Activated naive CD4-positive, alpha-beta T cell treated with Interleukin-2 at 50 U/mL for 16 hours (primary cell): ENCODE measurements around the gene ZNF677.
"Not testable (repeated sequence)": the region's sequence is repeated elsewhere in the genome, so short reads cannot be mapped to it uniquely, and the experiment has no call there.

Experiments used
- DNase-seq: peaks from one replicate; pipeline ENCODE4 v3.0.0-alpha.2; 2020

The ZNF677 gene

DNA sequence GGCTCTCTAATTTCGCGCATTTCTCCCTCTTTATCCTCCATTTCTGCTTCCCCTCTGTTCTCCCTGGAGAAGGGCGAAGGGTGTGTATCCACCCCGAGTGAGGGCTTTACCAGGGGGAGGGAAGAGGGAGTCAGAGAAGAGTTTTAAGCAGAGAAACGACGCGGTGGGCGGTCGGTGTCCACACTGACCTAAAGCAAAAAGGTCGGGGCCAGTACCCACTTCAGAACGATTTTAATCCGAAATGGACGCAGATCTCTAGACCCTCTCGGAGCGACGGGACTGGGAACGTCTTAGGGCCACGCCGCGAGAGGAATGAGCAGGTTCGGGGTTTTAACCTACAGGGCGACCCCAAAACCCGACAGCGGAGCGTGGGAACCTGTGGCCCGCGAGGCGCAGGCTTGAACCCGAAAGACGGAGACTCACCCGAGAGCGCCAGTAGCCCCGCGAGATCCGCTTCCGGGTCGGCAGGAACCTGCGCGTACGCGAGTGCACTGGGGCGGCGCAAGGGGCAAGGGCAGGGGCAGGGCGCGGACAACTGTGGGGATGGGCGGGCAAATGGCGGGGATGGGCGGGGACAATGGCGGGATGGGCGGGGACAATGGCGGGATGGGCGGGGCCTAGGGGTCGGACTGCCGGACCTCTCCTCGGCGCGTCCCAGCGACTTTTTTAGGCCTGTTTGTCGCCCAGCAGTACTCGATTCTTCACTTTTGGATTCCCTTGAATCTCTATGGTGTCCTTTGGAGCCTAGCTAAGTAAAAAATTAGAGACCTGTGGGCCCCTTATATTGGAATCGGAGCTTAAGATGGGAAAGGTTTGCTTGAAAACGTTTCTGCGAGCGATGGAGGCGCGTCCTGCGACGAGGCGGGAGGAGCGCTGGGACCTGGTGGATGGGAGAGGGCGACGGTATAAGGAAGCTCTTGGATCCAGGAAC, at the start of gene ZNF677:
Gene ZNF677, minus strand, starts transcription at position 463 of the 931 bp plus-strand sequence. CDS start 3,323 bp downstream, outside the sequence.
- peak; percentile 81 for DNase-seq

DNA sequence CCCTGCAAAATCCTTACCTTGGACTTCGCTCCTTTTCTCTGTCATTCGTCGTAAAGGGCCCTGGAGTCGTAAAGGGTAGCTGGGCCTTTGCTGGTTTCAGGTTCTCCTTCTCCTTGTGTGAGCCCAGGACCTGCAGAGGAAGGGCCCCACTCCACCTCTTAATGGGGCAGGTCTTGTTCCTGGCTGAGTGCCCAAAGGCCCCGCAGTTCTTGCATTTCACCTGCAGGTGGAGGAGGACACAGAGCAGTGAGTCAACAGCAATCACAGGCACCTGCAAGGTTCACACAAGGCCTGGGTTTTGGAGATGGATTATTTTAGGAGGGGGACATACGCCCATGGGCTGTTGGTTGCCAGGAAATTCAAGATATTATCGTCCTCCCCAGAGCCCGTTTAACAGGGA, 46.7 kb upstream of the ZNF677 start:
- DNase-seq: not testable (repeated sequence)

DNA sequence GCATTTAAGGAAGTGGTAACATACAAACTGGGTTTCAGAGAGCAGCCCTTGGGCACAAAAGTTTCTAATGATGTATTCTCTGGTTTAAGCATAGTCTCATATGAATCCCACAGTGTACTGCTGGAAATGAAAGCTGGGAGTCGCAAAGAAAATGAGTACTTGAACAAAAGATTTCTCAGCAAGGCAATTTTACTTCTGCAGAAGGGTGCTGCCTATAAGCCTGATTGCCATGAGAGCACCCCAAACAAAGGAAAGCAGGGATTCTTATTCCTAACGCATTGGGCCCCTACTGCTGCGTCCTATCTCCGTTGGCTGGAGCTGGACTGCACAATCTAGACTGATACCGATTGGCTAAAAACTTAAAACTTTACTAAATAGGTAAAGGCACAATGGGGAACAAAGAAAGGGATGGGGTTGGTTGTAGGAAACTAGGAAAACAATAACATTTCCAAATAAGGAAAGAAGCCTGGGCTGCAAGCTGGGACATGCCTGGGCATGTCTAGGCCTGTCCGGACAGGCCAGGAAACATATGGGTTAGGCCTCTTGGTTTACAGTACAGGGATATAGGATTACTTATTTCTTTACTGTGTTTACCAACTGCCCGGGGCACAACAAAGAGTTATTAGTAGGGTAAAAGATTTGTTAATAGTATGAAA, 40.2 kb upstream of the ZNF677 start:
- DNase-seq: no peak

DNA sequence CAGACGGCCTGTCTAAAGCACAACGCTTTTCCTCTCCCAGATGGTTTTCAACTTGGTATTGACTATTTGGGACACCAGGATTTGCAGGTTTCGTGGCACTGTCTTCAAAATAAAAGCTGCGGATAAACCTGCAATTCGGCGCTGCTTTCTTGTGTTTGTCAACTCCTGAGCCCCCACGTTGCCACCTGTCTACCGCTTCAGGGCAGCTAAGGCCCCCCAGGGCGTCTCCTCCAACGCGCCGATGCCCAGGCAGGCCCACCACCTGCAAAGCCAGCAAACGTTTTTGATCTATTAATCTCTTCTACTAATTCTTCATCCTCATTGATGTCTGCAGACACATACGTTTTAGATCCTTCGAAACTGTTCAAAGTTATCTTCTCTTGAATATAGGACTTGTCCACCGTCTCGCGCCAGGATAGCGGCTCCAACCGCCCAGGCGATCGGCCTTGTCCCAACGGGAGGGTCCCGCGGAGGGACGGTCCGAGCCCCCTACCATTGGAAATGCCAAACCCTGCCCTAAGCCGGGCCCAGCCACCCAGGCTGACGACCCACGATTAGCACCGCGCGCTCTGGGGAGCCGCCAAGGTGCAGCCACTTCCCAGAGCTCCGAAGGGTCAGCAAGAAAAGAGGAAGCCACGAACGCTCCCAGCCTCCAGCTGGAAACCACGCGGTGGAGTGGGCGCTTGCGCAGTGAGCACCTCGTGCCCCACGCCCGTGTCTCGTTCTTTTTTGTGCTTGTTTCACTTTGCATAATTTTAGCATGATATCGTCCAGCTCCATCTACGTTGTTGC, 36.3 kb upstream of the ZNF677 start:
- no peak for DNase-seq

GRCh38 chr19:53285087-53285486, 30.4 kb upstream of the ZNF677 start:
- DNase-seq: no peak

DNA sequence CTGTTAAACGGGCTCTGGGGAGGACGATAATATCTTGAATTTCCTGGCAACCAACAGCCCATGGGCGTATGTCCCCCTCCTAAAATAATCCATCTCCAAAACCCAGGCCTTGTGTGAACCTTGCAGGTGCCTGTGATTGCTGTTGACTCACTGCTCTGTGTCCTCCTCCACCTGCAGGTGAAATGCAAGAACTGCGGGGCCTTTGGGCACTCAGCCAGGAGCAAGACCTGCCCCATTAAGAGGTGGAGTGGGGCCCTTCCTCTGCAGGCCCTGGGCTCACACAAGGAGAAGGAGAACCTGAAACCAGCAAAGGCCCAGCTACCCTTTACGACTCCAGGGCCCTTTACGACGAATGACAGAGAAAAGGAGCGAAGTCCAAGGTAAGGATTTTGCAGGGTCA, 27.3 kb upstream of the ZNF677 start:
- DNase-seq: peak; percentile 4

DNA sequence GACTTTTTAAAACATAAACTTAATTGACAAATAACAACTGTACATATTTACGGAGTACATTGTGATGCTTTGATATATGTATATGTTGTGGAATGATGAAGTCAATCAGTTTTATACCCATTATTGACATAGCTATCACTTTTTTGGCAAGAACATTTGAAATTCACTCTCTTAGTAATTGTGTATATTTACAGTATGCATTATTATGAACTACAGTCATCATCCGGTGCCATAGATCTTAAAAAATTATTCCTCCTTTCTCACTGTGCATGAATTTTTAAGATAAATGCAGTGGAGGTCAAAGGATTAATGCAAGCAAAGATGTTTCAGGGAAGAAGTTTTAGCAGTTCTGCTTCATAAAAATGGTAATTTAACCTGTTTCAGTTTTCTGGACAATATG, 20.8 kb upstream of the ZNF677 start:
- no peak for DNase-seq

- DNase-seq: no peak
Measured at GRCh38 chr19:53272044-53272443, 17.4 kb upstream of the ZNF677 start.

DNA sequence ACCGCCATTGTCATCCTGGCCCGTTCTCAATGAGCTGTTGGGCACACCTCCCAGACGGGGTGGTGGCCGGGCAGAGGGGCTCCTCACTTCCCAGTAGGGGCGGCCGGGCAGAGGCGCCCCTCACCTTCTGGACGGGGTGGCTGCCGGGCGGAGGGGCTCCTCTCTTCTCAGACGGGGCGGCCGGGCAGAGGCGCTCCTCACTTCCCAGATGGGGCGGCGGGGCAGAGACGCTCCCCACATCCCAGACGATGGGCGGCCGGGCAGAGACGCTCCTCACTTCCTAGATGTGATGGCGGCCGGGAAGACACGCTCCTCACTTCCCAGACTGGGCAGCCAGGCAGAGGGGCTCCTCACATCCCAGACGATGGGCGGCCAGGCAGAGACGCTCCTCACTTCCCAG, 15.2 kb upstream of the ZNF677 start:
- DNase-seq: not testable (repeated sequence)

DNA sequence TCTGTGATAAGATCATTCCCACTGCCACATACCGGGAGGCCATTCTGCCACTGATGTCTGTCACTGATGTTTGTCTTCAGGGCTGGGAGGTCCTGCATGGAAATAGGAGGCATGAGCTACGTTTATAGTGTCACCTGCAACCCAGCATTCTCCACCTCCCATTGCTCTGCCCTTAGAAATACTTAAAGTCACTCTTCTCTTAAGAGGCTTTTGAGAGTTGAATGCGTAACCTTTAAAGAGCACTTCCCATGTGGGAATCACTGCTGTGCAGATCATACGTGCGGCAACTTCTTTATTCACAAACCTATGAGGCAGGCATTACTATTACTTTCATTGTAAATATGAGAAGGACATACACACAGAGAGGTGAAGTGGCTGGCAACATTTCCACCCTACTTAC, 12.9 kb upstream of the ZNF677 start, which contains the start of gene VN1R4:
Gene VN1R4, minus strand, starts transcription at position 101 of the 400 bp plus-strand sequence. Its CDS starts 58 bp downstream, at position 43.
- DNase-seq: not testable (repeated sequence)

- not testable (repeated sequence) for DNase-seq
Measured at GRCh38 chr19:53257715-53258342, 3.2 kb upstream of the ZNF677 start, which contains the start of gene VN1R2. Gene VN1R2 (plus strand): TSS chr19:53258292. CDS start chr19:53258376, 84 bp downstream.

- no peak for DNase-seq
Measured at GRCh38 chr19:53246498-53246897, 8.2 kb downstream of the ZNF677 start.

GRCh38 chr19:53237114-53237777, 17.4 kb downstream of the ZNF677 start:
- no peak for DNase-seq

DNA sequence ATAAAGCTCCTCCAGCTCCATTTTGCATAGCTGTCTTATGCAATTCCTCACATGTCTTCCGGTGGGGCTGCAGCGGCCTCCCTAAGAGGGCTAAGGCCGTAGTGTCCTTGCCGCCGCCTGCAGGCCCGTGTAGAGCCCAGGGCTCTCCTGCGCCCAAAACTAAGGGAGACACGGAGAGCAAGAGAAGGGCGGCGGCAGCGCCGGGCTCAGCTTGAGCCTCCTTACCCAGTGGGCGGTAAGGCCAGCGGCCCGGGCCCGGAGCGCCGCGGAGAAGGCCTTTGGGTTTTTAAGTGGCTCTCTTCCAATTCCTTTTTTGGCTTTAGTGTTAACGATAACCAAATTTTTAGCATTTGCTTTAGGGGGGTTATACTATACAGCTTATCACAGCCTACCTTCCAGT, 30.1 kb downstream of the ZNF677 start:
- DNase-seq: no peak

GRCh38 chr19:53222716-53223115, 32.0 kb downstream of the ZNF677 start:
- DNase-seq: not testable (repeated sequence)

DNA sequence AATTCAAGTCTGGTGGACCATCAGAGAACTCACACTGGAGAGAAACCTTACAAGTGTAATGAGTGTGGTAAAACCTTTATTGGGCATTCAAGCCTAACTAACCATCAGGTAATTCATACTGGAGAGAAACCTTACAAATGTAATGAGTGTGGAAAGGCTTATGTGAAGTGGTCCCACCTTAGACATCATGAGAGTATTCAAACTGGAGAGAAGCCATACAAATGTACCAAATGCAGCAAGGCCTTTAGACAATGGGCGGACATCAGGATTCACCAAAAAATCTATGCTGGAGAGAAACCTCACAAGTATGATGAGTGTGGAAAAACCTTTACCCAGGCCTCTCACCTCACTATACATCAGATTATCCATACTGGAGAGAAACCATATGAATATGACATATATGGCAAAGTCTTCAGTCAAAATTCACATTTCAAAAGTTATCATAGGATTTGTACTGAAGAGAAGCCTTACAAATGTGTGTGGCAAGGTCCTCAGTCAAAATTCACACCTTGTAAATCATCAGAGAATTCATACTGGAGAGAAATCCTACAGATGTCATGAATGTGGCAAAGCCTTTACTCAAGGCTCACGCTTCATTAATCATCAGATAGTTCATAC, 41.9 kb downstream of the ZNF677 start:
- no peak for DNase-seq

GRCh38 chr19:53211554-53211953, 43.1 kb downstream of the ZNF677 start:
- DNase-seq: not testable (repeated sequence)

GRCh38 chr19:53196777-53197396, 57.8 kb downstream of the ZNF677 start:
- DNase-seq: peak; percentile 95

DNA sequence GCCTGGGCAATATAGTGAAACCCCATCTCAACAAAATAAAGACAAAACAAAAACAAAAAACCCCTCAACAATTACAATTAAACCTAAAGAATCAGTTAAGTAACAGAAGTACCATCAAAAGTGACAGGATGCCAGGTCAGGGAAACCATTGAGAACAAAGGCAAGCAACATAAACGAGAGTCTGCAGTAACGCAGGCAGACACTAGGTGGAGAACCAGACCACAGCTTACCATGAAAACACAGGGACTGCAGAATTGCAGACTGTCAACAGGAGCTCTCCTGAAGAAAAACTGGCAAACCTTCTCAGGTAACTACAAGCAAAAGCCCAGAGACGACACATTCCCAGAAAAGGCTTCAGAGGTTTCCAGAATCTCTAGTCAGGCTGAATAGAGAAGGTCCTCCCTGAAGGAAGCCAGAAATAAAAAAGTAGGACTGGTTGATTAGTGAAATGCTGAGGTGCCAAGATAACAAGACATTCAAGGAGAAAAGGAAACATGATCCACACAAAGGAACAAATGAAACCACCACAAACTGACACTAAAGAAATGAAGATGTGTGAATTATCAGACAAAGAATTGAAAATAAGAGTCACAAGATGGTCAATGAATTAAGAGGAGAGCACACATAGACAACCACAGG, 59.3 kb downstream of the ZNF677 start:
- DNase-seq: peak; percentile 72

GRCh38 chr19:53193535-53194222, 61.0 kb downstream of the ZNF677 start:
- no peak for DNase-seq
